GM18517 (cell line): ENCODE results near the gene KLF6.

Experiments
- ATAC-seq: cut with Tn5 transposase; IDR thresholded peaks from one replicate; pipeline ENCODE4 v1.9.1; 2021; ENCODE audit warnings: mild to moderate bottlenecking, moderate library complexity; ENCODE audit not compliant: unreplicated experiment

KLF6 gene

DNA sequence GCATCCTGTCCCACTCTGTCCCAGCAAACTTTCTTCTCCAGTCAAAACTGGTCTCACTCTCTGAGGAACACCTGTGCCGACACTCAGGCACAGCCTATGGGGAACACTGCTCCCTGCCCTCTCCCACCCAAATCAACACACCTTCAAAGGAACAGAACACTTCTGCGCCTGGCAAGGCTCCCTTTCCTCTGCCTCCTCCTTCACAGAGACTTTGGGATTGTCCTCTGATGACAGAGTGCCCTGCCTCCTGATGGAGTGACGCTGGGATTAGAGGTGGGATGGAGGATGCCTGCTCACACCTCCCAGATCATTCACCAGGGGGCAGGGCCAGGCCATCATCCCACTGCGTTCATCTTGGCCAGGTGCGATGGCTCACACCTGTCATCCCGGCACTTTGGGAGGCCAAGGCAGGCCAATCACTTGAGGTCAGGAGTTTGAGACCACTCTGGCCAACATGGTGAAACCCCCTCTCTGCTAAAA is 26.5 kb downstream of the KLF6 start:
- ATAC-seq: no peak

GRCh38 chr10:3757638-3758490 is 27.1 kb downstream of the KLF6 start:
- ATAC-seq: peak; percentile 91

DNA sequence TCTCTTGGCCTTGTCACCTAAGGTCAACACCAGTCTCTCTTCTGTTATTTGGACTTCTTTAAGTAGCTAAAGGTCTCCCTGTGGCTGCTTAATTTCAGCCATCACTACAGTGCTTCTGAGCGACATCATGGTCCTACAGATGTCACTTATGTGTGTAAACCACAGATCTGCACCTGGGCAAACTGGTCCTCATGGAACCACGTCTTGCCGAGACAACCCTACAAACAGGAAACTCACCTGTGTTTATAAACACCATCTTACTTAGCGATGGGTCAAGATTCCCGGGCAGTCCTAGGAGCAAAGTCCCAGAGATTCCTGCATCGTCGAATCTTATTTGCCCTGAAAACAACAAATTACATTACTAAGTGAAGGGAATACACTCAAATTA is 27.8 kb downstream of the KLF6 start:
- ATAC-seq: no peak

DNA sequence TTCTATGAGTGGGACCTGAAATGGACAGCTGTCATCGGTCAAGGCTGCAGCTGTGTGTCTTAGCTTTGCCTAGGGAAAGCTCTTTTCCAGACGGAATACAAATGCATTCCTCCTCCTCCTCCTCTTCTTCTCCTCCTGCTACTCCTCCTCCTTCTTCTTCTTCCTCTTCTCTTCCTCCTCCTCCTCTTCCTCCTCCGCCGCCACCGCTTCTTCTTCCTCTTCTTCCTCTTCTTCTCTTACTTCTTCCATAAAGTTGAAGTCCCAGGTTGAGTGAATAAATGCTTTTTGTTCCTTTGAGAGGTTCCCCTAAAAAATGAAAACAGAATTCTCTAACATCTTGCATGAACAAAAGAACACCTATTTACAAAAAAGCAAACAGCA is 28.7 kb downstream of the KLF6 start:
- no peak for ATAC-seq

- no peak for ATAC-seq
Measured at GRCh38 chr10:3755440-3756359, 29.3 kb downstream of the KLF6 start.

DNA sequence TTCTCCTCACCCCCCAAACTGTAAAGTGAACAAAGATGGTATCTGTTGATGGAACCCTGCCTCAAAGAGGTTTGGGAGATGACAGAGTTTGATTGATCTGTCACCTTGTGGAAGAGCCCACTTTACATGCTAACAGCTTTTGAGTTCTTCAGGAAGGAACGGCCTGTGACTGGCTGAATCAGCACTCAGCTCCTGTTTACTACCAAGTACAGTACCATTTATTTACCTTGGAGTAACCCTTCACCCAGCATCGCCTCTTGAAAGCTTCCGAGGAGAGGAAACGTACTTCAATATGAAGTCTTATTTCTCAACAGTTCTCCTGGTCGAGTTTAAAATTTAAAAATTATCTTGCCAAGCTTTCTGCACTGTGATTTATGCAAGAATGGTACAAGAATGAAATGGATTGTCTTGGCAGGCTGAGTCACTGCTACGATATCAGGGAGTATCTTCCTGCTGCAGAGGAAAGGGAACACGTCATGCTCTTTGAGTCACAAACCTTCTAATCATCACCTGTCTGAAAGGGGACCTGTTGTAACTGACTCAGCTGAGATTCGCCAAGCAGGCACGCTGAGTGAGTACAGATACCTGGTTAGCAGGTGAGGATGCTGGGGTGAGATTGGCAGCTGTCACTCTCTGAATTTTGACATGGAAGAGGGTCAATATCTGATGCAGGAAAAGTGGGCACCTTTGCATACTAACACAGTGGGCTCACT is 30.1 kb downstream of the KLF6 start:
- no peak for ATAC-seq

GRCh38 chr10:3750854-3751253 is 34.2 kb downstream of the KLF6 start:
- no peak for ATAC-seq

- ATAC-seq: no peak
Measured at GRCh38 chr10:3750006-3750816, 34.8 kb downstream of the KLF6 start.

DNA sequence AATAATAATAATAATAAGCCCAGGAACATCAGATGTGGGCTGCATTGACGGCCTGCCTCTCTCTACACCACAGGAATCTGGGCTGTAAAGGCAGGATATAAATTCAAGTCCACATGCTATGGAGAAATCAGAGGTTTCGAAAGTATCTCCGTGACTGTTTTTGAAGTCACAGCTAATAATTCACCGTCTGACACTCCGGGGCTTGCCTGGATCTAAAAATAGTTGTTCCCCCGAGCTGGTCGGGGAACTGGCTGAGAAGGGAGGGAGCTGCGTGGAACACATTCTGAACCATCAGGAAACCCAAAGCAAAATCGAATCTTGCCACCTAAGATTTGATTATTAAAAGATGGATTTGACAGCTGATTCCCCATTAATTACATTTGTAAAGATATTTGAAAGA is 35.4 kb downstream of the KLF6 start:
- ATAC-seq: no peak

GRCh38 chr10:3749011-3749410 is 36.0 kb downstream of the KLF6 start:
- no peak for ATAC-seq

DNA sequence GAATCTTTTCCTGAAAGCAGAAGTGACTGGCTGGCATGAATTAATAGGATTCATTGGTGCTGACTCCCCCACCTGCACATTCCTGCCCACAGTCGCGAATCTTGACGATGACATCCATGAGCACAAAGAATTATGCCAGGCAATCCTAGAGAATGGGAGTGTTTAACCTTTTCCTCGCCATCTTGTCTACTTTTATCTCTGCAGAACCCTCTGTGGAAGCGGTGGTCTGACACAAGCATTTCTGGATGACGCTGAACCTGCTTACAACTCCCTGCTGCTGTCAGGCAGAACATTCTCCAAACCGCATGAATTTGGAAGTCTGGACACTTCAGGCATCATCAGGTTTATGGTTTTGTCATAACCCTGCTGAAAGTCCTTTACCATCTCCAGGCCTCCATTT is 36.5 kb downstream of the KLF6 start:
- no peak for ATAC-seq

GRCh38 chr10:3747984-3748383 is 37.0 kb downstream of the KLF6 start:
- no peak for ATAC-seq

DNA sequence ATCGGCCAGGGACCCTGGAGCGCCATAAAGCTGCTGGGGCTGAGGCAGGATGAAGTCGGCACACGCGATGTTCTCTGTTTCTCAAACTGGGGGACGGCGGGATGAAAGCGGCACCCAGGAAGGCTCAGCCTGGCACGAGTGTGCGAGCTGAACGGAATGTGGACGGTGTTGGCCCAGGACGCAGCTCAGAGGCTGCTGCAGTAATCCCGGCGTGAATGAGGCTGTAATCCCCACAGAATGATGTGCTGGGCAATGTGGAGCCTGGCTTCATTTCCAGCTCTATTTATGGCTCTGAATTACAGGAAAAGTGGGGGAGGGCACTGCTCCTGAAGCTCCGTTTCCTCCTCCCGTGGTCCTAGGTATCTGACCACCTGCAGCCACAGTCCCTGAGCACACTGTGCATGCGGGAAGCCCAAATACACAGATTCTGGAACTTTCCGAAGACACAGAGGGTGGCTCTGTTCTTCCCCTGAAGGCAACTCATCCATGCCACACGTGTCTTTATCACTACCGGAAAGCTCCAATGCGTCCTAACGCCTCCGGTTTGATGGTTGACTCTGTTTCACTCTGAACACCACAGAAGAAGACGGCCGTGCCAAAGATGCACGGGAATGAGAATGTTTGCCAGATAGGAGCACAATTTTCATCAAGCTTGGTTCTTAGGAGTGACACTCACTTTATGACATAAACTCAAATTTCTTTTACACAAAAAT is 37.6 kb downstream of the KLF6 start:
- ATAC-seq: no peak

- ATAC-seq: no peak
Measured at GRCh38 chr10:3746634-3747033, 38.4 kb downstream of the KLF6 start.

DNA sequence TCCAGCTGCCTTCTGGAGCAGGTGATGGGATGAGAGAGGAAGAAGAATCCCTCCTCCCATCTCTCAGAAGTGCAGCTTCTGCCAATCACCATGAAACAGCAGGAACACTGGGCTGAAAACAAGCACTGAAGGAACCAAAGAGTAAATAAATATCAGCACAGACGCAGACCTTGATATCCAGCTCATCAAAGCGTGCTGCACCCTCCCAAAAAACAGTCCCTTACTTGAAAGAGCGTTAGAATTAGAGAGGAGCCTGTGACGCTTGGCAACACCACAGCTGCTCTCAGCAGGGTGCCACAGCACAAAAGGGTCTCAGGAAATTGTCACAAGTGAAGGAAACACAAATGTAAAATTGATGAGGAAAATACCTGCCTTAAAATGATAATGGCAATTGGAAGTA is 39.5 kb downstream of the KLF6 start:
- ATAC-seq: no peak

DNA sequence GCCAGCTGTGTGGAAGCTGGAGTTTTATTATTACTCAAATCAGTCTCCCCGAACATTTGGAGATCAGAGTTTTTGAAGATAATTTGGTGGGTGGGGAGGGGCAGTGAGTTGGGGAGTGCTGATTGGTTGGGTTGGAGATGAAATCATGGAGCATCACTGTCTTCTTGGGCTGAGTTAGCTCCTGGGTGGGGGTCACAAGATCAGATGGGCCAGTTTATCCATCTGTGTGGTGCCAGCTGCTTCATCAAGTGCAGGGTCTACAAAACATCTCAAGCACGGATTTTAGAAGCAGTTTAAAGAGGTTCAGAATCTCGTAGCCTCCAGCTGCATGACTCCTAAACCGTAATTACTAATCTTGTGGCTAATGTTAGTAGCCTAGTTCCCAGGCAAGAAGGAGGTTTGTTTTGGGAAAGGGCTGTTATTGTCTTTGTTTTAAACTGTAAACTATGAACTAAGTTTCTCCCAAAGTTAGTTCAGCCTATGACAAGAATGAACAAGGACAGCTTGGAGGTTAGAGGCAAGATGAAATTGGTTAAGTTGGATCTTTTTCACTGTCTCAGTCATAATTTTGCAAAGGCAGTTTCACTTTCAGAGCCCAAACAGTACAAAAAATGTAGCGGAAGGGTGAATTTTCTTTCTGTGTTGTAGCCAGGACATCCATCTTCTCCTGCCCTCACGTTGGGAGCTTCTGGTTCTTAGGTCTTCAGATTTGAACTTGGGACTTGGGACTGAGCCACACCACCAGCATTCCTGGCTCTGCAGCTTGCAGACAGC is 43.1 kb downstream of the KLF6 start:
- no peak for ATAC-seq

GRCh38 chr10:3740157-3740871 is 44.7 kb downstream of the KLF6 start:
- peak; percentile 78 for ATAC-seq

DNA sequence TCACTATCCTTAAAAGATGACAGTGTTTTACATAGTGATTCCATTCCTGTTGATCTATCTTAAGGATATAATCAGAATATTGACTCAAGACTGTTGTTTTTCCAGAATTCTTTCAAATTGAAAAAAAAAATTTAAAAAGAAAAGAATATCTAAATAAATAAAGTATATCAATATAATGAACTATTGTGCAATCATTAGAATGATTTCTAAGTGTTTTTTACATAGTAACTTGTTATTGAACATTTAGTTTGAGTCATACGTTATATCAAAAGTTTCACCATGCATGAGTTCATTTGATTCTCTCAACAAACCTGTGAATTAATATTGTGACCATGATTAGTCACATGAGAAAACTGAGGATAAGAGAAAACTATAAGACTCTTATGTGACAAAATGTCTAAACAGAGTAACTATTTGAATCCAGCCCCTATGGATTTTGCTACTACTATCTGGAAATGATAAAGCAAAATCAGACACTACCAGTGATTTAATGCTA is 46.1 kb downstream of the KLF6 start:
- ATAC-seq: no peak
